WERI-Rb-1 (cell line): Measurements from ENCODE around the gene CDKAL1.

Experiments
- DNase-seq: peaks from one replicate; pipeline ENCODE4 v3.0.0-alpha.2; 2020
- H3K27ac ChIP-seq: fragments of 250-450 bp; sonication (Bioruptor Pico); 2 replicates; pipeline ENCODE4 v1.5.1; 2020; ENCODE audit warnings: mild to moderate bottlenecking, moderate library complexity
- H3K27me3 ChIP-seq: fragments of 250-450 bp; sonication (Bioruptor Pico); 2 replicates; pipeline ENCODE4 v1.5.1; 2021; ENCODE audit warnings: mild to moderate bottlenecking, low read depth, moderate library complexity; ENCODE audit not compliant: insufficient read depth, severe bottlenecking
- H3K36me3 ChIP-seq: fragments of 250-450 bp; sonication (Bioruptor Pico); 2 replicates; pipeline ENCODE4 v1.5.1; 2020; ENCODE audit warnings: mild to moderate bottlenecking, moderate library complexity
- H3K4me3 ChIP-seq: 2 replicates; pipeline ENCODE4 v1.5.1; 2011; ENCODE audit warnings: low read depth, mild to moderate bottlenecking, control low read depth, low read length
- H3K9me3 ChIP-seq: fragments of 250-450 bp; sonication (Bioruptor Pico); 2 replicates; pipeline ENCODE4 v1.5.1; 2021; ENCODE audit warnings: mild to moderate bottlenecking, moderate library complexity; ENCODE audit not compliant: severe bottlenecking
- CTCF ChIP-seq: IDR thresholded peaks from 2 replicates; pipeline ENCODE4 v1.5.1; 2011; ENCODE audit warnings: low read depth, mild to moderate bottlenecking, control low read depth, inconsistent platforms, low read length

The CDKAL1 gene

GRCh38 chr6:21039926-21040325 lies 505.7 kb downstream of the CDKAL1 start:
- no peak for DNase-seq
- Histone ChIP-seq H3K9me3 (no peaks in the 10 kb centered on the region), H3K27ac (no peak overlapping the region), H3K36me3 (no peaks in the 10 kb centered on the region), H3K4me3 (no peak overlapping the region), H3K27me3 (no peaks in the 10 kb centered on the region)
- no peak for TF ChIP-seq CTCF

- no peak overlapping the region for H3K4me3 ChIP-seq
- no peak for TF ChIP-seq CTCF
- H3K27me3 ChIP-seq: no peaks in the 10 kb centered on the region
- no peaks in the 10 kb centered on the region for H3K9me3 ChIP-seq
- DNase-seq: no peak
- no peaks in the 10 kb centered on the region for H3K36me3 ChIP-seq
- no peak overlapping the region for H3K27ac ChIP-seq
Observed at GRCh38 chr6:21045135-21045700, 511.0 kb downstream of the CDKAL1 start.

- H3K27me3 ChIP-seq: no peaks in the 10 kb centered on the region
- no peak for TF ChIP-seq CTCF
- no peak overlapping the region for H3K27ac ChIP-seq
- H3K9me3 ChIP-seq: no peaks in the 10 kb centered on the region
- no peak overlapping the region for H3K4me3 ChIP-seq
- no peaks in the 10 kb centered on the region for H3K36me3 ChIP-seq
- no peak for DNase-seq
Observed at GRCh38 chr6:21046276-21046675, 512.0 kb downstream of the CDKAL1 start.

- no peaks in the 10 kb centered on the region for H3K27me3 ChIP-seq
- no peaks in the 10 kb centered on the region for H3K9me3 ChIP-seq
- H3K4me3 ChIP-seq: no peak overlapping the region
- H3K36me3 ChIP-seq: no peaks in the 10 kb centered on the region
- H3K27ac ChIP-seq: no peak overlapping the region
- DNase-seq: no peak
- TF ChIP-seq CTCF: no peak
Observed at GRCh38 chr6:21048047-21048446, 513.8 kb downstream of the CDKAL1 start.

GRCh38 chr6:21049148-21049547 lies 514.9 kb downstream of the CDKAL1 start:
- no peak overlapping the region for H3K4me3 ChIP-seq
- no peak overlapping the region for H3K27ac ChIP-seq
- H3K9me3 ChIP-seq: no peaks in the 10 kb centered on the region
- no peak for TF ChIP-seq CTCF
- DNase-seq: no peak
- no peaks in the 10 kb centered on the region for H3K27me3 ChIP-seq
- H3K36me3 ChIP-seq: no peaks in the 10 kb centered on the region

- no peak for TF ChIP-seq CTCF
- no peak overlapping the region for H3K27ac ChIP-seq
- no peaks in the 10 kb centered on the region for H3K36me3 ChIP-seq
- H3K9me3 ChIP-seq: no peaks in the 10 kb centered on the region
- no peaks in the 10 kb centered on the region for H3K27me3 ChIP-seq
- no peak for DNase-seq
- H3K4me3 ChIP-seq: no peak overlapping the region
Observed at GRCh38 chr6:21049572-21049971, 515.3 kb downstream of the CDKAL1 start.
